ENCODE measurements around the gene BCR.

DNA sequence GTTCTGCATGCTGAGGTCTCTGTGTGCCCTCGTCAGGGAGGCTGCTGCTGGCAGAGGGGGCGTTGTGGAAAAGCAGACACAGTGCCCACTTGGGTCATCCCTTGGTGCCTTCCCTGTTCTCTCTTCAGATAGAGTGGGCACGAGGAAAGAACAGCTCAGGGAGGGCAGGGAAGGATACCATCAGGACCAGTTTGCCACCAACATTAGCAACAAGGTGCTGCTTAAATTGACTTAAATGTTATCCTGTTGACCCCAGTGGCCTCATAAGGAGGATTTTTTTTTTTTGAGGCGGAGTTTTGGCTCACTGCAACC lies 91.2 kb downstream of the BCR start:
- TF ChIP-seq, protein P1, sequence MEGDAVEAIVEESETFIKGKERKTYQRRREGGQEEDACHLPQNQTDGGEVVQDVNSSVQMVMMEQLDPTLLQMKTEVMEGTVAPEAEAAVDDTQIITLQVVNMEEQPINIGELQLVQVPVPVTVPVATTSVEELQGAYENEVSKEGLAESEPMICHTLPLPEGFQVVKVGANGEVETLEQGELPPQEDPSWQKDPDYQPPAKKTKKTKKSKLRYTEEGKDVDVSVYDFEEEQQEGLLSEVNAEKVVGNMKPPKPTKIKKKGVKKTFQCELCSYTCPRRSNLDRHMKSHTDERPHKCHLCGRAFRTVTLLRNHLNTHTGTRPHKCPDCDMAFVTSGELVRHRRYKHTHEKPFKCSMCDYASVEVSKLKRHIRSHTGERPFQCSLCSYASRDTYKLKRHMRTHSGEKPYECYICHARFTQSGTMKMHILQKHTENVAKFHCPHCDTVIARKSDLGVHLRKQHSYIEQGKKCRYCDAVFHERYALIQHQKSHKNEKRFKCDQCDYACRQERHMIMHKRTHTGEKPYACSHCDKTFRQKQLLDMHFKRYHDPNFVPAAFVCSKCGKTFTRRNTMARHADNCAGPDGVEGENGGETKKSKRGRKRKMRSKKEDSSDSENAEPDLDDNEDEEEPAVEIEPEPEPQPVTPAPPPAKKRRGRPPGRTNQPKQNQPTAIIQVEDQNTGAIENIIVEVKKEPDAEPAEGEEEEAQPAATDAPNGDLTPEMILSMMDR (IDR thresholded peaks at IDR 0.05): no peak
- TF ChIP-seq POLR2A (IDR thresholded peaks at IDR 0.05): no peak
